Measurements from ENCODE around the gene CAPZB.
A peak's percentile ranks its signal among the peaks of the same experiment; 100 is the strongest.

The CAPZB gene

DNA sequence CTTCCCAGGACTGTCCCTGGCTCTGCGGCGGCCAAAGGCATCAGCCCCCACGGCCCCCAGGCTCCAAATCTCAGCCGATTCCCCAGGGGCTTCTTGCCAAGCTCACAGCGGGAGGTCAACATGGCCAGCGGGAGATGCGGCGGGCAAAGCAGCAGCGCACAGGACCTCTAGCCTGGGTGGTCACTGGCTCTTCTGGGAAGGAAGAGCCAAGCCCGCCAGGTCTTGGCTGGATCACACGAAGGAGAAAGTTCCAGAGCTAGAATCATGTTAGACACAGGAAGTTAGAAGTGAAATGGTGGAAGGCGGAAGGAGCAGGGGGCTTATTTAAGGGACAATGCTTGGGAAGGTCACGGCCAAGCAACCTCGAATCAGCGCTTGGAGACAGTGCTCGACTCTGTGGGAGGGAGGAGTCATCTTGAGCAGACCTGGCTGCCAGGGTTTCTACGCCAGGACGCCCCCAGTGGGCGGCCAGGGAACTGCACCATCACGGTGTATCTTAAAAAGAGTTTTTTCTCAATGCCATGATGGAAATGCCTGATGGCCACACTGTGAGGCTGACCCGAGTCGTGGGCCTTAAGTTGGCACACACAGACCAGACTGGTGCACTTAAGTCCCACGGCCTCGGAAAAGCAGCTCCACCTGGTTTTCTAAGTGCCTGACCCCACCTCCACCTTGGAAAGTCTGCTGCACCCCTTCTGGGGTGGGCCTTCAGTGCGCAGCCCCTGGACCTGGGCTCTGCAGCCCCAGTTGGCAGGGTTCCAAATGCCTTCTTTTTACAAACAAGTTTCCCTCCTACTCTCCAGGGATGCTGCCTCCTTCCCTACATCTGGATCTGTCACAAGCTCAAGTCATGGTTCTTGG lies 143.9 kb downstream of the CAPZB start:
- DNase-seq (ENCODE audit: low read depth), result peak; percentile 42
- TF ChIP-seq, protein P1, sequence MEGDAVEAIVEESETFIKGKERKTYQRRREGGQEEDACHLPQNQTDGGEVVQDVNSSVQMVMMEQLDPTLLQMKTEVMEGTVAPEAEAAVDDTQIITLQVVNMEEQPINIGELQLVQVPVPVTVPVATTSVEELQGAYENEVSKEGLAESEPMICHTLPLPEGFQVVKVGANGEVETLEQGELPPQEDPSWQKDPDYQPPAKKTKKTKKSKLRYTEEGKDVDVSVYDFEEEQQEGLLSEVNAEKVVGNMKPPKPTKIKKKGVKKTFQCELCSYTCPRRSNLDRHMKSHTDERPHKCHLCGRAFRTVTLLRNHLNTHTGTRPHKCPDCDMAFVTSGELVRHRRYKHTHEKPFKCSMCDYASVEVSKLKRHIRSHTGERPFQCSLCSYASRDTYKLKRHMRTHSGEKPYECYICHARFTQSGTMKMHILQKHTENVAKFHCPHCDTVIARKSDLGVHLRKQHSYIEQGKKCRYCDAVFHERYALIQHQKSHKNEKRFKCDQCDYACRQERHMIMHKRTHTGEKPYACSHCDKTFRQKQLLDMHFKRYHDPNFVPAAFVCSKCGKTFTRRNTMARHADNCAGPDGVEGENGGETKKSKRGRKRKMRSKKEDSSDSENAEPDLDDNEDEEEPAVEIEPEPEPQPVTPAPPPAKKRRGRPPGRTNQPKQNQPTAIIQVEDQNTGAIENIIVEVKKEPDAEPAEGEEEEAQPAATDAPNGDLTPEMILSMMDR (IDR thresholded peaks at IDR 0.05; ENCODE audit: low read depth, low read length, missing control alignments), result peak; percentile 97
- no peak overlapping the region for H3K4me3 ChIP-seq (ENCODE audit: low read depth, low read length)

DNA sequence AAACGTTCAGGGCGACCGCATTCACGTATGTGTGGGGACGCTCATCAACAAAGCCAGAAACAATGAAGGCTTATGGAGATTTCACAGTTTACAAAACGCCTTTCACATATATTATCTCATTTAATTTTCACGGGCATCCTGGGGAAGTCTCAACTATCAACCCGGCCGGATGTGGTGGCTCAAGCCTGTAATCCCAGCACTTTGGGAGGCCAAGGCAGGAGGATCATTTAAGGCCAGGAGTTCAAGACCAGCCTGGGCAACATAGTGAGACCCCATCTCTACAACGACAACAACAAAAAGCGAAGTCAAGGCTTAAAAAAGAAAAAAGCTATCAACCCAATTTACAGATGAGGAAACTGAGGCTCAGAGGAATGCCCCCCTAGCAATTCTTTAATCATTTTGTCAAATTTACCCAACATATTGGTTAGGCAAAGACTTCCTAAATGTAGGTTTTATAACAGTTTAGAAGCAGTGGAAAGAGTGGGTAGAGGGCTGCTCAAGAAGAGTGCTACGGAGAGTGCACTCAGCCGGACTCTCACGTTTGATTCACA lies 144.9 kb downstream of the CAPZB start:
- DNase-seq (ENCODE audit: low read depth), result no peak
- no peak overlapping the region for H3K4me3 ChIP-seq (ENCODE audit: low read depth, low read length)
- TF ChIP-seq, protein P1 (IDR thresholded peaks at IDR 0.05; ENCODE audit: low read depth, low read length, missing control alignments), result no peak

DNA sequence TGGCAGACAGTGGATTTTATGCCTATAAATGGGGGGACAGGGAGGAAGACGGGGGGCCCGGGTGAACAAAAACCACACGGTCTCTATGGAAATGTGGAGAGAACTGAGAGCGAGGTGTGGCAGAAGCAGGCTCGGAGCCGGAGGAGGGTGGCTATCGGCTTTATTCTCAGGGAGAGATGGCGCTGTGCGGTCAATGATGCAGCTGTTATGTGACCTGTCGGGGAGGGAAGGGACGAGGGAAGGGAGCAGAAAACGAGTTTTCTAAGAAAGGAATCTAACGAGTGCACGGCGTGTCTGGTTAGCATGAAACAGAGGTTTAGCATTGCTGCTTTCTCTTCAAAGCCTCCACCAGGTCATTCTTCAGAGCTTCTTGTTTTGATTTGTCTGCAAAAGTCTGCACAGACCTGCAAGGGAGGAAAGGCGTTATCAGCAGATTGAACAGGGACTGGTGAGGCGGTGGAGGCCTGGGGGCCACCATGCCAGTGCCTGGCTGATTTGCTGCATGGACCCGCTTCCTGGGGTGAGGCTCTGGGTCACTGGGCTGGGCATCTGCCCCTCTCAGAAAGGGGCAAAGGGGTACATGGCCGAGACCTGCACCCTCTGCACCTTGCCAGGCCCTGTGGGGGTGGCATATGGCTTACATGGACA lies 146.0 kb downstream of the CAPZB start:
- TF ChIP-seq, protein P1 (IDR thresholded peaks at IDR 0.05; ENCODE audit: low read depth, low read length, missing control alignments), result no peak
- no peak overlapping the region for H3K4me3 ChIP-seq (ENCODE audit: low read depth, low read length)
- DNase-seq (ENCODE audit: low read depth), result no peak

DNA sequence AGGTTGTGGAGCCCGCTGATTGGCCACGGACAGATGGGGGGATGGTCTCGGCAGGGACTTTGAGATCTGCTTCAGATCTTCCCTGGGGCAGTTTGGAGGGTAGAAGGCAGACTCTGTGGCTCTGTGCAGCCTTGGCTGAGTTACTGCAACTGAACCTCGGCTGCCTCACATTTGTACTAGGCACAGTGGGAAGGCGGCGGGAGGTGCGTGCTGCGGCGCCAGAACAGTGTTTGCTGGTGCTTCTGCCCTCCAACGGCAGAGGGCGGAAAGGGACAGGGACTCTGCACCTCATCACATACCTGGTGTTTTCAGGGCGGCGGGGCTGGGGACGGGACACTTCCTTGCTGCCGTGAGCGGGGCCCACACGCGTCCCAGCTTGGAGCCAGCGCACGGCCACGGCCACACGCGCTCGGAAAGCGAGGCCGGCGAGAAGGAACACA lies 147.0 kb downstream of the CAPZB start:
- TF ChIP-seq, protein P1 (IDR thresholded peaks at IDR 0.05; ENCODE audit: low read depth, low read length, missing control alignments), result no peak
- no peak for DNase-seq (ENCODE audit: low read depth)

DNA sequence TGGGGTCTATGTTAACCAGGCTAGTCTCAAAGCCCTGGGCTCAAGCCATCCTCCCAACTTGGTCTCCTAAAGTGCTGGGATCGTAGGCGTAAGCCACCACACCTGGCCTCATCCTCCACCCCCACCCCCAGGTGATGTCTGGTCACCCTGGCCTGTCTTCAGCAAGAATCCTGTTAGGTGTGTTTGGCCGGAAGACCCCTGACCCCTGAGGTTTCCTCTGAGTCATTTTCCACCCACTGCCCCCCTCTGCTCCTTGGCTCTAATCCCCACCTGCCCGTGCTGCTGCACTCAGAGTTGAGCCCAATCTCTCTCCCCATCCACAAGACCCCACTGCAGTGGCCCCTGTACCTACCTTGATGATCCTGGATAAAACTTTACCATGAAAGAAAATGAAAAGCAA lies 148.1 kb downstream of the CAPZB start:
- TF ChIP-seq, protein P1 (IDR thresholded peaks at IDR 0.05; ENCODE audit: low read depth, low read length, missing control alignments), result no peak
- no peak for DNase-seq (ENCODE audit: low read depth)
- no peak overlapping the region for H3K4me3 ChIP-seq (ENCODE audit: low read depth, low read length)

More for the DNA sequence above, 147.0 kb downstream of the CAPZB start:
- no peak overlapping the region for H3K4me3 ChIP-seq (ENCODE audit: low read depth, low read length)

DNA sequence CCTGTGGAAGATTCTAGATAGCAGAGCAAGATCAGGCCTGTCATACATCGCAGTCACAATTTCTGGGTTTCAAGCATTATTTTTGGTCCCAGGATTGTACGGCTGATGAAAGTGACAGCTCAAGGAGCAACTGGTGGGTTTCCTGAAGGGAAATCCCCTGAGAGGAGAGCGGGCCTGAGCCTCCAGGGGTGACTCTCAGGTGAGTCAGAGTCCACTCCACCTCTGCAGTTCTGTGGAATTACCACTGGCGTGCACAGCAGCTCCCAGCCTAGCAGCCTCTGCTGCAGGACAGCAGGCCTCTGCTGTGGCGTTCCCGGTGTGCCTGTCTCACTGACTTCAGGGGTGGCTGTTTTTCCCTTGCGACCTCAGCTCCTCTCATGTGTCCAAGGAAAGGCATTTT lies 148.8 kb downstream of the CAPZB start:
- TF ChIP-seq, protein P1 (IDR thresholded peaks at IDR 0.05; ENCODE audit: low read depth, low read length, missing control alignments), result no peak
- no peak overlapping the region for H3K4me3 ChIP-seq (ENCODE audit: low read depth, low read length)
- no peak for DNase-seq (ENCODE audit: low read depth)
